Cerebellar nuclear complex (tissue), 1 donor: ENCODE results near the gene HSD17B13.
"Not testable (repeated sequence)": the region's sequence is repeated elsewhere in the genome, so short reads cannot be mapped to it uniquely, and the experiment has no call there.

Experiments used
- DNase-seq, 2 experiments: peaks; one replicate each; lab custom pipeline; 2025; lab: John Stamatoyannopoulos, UW

Gene HSD17B13

DNA sequence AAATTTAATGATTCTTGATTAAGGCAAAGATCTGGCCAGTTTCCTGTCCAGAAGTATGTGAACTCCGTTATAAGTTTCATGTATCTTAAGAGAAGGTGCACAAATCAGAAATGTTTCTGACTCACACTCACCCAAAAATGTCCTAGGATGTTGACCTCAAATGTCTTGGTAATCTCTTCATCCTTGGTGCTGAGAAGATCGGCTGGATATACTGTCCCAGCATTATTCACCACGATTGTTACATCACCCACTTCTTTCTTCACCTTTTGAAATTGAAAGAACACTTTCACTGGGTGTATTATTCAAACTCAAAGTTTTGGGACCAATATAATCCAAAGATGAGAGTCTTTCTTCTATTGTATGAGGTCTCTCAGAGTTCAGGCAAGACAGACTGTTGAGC, 5.7 kb downstream of the HSD17B13 start:
- no peak for DNase-seq

DNA sequence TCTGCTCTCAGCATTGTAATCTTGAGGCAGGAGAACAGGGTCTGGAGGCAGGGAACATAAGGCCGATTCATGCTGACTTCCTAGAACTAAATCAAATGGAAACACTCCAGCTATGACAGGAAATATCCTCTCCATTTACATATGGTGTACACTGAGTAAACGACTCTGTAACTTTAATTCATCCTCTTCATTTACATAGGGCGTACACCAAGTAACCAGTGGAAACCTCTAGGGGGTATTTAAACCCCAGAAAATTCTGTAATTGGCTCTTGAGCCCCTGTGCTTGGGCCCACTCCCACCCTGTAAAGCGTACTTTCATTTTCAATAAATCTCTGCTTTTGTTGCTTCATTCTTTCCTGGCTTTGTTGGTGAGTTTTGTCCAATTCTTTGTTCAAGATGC, 7.7 kb downstream of the HSD17B13 start:
- DNase-seq: not testable (repeated sequence)

DNA sequence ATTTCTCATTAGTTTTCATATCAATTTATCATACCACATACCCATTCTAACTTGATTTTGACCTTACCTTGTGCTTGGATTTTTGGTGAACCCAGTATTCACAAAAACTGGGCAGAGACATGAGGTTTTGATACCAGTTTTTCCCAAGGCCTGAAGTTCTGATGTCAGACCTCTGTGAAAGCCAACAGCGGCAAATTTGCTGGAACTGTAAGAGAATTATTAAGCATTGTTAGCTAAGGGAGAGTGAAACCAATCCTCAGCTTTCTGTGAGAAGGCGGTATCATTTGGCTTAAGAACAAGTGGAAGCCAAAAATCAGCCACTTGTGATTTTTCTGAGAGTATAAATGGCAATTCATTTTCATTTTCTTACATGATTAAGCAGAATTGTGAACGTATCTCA, 8.9 kb downstream of the HSD17B13 start:
- DNase-seq: no peak

DNA sequence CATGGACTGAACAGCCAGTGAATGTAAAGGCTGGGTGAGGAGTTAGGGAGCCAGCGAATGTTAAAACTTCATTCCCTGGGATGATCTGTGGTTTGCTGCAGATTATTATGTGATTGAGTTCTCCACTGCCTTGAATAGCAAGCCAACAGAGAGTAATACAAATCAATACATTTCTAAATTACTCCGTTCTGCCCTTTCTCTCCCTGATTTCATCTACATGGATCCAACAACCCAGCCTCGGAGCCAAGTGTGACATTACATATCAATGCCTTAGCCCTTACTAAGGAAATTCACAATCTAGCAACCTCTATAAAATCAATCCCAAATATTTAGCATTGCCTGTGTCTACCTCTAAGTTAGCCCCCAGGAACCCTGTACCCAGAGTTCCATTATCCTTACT, 11.0 kb downstream of the HSD17B13 start:
- DNase-seq: no peak

GRCh38 chr4:87310691-87311335, 11.9 kb downstream of the HSD17B13 start:
- no peak for DNase-seq

GRCh38 chr4:87309625-87310024, 13.1 kb downstream of the HSD17B13 start:
- no peak for DNase-seq

GRCh38 chr4:87306056-87306455, 16.6 kb downstream of the HSD17B13 start:
- no peak for DNase-seq

GRCh38 chr4:87305562-87305961, 17.1 kb downstream of the HSD17B13 start:
- DNase-seq: no peak

DNA sequence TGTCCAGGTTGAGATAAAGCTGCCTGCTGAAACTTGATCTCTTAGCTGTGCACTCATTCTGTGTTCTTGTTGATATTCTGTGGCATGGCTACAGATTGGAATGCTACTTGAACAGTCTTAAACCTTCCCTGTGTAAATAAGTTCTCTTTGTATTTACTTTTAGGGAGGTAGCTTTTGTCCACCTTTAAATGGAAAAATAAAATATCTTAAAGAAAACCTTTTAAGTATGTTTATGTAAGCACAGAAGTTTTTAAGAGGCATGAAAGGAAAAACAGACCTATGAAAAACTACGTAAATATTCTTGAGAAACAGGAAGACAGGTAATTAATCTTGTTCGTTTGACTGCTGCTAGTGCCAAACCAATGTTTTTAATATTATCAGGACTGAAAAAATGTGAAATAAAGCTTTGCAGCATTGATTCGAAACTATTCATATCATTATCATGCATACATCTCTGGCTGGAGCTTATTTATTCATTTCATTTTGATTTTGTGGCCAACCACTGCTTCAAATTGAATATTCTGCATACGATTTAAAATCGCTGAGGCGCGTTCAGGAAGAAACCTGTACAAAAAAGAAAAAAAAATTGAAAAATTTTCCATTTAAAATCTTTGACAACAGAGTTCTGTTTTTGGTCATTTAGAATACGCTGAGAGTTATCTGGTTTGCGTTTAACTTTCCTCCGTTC, 17.8 kb downstream of the HSD17B13 start:
- DNase-seq: no peak

DNA sequence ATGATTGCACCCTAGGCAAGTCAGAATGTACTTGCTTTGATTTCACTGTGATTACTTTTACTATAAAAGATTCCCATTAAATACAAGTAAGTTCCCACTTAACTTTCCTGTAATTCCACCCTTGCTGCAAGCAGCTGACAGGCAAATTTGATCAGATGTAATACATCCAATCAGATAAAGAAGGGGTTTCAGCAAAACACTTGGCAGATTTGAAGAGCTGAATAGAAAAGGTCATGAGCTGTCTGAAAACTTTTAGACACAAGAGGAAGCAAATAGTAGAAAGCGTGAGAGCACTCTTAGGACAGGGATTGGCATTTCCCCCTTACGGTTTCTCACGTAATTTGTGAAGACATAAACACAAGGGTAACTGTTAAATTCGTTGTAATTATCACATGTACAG, 22.8 kb downstream of the HSD17B13 start:
- no peak for DNase-seq

DNA sequence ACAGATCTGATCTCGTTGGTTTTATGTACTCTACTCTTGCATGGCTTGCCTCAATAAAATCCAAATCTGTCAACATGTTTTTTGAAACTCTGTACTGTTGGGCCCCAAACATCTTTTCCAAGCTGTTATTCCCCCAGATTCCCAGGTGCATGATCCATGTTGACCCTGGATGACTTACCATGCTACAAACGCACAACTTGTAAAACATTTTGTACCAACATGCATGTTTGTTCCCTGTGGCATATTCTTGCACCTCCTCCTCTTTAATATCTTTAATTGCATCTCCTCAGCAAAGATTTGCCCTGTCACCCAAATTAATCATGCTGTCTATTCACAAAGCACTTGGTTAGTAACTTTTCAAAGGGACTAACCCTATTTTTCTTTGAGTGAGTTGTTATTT, 24.3 kb downstream of the HSD17B13 start:
- no peak for DNase-seq

GRCh38 chr4:87294911-87295310, 27.8 kb downstream of the HSD17B13 start:
- DNase-seq: not testable (repeated sequence)

GRCh38 chr4:87293889-87294288, 28.8 kb downstream of the HSD17B13 start:
- DNase-seq: not testable (repeated sequence)

DNA sequence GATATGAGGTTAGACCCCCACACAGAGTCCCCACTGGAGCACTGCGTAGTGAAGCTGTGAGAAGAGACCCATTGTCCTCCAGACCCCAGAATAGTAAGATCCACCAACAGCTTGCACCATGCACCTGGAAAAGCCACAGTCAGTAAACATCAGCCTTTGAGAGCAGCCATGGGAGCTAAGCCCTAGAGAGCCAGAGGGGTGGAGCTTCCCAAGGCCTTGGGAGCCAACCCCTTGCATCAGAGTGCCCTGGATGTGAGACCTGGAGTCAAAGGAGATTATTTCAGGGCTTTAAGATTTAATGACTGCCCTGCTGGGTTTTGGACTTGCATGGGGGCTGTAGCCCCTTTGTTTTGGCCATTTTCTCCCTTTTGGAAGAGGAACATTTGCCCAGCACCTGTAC, 35.7 kb downstream of the HSD17B13 start:
- no peak for DNase-seq

GRCh38 chr4:87284268-87284667, 38.4 kb downstream of the HSD17B13 start:
- not testable (repeated sequence) for DNase-seq

GRCh38 chr4:87283151-87283550, 39.5 kb downstream of the HSD17B13 start:
- no peak for DNase-seq

GRCh38 chr4:87281603-87282002, 41.1 kb downstream of the HSD17B13 start:
- no peak for DNase-seq

DNA sequence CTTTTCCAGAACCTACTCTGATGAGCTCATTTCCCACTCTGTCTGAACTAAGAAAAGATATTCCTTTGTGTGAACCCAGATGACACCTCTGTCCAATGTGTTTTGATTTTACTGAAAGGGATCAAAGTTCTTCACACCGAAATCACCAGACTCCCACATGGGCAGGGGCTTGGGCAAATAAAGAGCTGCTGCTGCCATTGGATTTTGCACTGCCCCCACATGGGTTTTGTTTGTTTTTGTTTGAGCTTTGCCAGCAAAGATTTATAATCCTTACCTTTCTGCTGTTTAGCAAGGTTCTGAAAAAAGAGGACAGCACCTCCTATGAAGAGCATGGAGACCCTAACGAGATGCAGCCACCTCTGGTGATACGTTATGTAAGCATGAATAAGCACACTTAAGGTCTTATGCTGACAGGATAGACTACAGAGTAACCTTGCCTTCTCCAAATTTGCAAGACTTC, 44.3 kb downstream of the HSD17B13 start:
- DNase-seq: no peak

GRCh38 chr4:87275311-87275710, 47.4 kb downstream of the HSD17B13 start:
- DNase-seq: no peak

GRCh38 chr4:87274803-87275202, 47.9 kb downstream of the HSD17B13 start:
- DNase-seq: no peak

DNA sequence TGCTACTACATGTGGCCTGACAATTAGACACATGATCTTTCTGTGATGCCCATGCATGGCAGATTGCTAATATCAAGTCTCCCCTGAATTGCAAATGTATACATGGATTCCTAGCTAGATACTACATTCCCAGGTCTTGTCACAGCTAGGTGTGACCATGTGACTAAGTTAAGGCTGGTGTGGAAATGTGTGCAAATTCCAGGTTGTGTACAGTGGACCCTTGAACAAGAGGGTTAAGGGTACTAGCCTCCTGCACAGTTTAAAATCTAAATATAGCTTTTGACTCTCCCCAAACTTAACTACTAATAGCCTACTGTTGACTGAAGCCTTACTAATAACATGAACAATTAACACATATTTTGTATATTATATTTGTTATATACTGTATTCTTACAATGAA, 48.4 kb downstream of the HSD17B13 start:
- no peak for DNase-seq

DNA sequence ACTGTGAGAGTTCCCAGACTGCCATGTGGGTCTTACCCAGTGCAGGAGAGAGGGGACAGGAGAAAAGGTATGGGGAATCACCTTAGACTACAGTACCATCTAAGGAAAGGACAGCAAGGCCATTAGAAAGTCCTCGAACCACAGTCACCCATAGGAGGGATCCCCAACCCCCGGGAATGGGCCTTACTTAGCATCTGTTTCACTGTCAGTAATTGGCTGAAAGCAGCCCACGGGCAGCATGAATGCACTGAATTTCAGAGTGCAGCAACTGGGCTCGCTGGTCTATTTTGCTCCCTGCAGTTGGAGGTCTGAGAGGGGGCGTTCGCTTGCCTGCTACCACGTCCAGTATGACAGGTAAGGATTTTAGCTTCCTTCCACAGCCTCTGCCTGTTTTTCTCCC, 51.9 kb downstream of the HSD17B13 start:
- DNase-seq: no peak

GRCh38 chr4:87270144-87270543, 52.5 kb downstream of the HSD17B13 start:
- no peak for DNase-seq

DNA sequence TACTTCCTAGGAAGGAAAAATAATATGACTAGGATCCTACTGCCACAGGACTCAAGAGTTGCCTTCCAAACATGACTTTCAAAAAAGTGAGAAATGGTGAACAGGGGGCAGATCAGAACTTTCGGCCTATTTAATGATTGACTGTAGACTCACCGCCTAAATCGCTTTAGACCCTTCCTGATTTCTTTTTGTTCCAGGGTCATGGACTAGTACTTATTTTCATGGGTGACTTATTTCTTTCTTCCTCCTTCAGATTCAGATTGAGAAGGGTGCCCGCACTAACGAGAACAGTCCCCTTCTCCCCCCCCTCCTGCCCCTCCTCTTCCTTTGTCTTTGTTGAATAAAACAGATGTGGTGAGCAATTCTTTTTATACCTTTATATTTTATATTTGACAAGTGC, 54.3 kb downstream of the HSD17B13 start:
- no peak for DNase-seq
